GM19023 (cell line): ENCODE measurements around the gene PRSS21.

ENCODE experiments used
- ATAC-seq: cut with Tn5 transposase; IDR thresholded peaks from one replicate; pipeline ENCODE4 v1.9.1; 2021; ENCODE audit warnings: mild to moderate bottlenecking, moderate library complexity; ENCODE audit not compliant: unreplicated experiment

The PRSS21 gene

DNA sequence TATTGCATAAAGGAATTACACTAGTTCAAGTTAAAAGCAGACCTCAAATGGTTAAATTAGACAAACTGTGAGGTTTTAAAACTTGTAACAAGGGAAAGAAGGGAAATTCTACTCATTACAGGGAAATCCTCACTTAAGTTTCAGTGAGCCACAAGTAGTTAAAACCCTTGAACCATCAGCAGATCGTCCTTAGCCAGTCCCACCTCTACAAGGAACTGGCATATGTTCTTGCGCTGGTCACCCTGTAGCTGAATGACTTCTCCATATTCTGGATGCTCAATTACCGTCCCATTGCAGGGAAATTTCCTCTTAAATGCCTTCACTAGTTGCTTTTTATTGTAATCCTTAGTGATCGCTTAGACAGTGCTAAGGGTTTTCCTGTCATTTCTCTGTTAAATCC lies 5.5 kb downstream of the PRSS21 start:
- ATAC-seq = no peak

DNA sequence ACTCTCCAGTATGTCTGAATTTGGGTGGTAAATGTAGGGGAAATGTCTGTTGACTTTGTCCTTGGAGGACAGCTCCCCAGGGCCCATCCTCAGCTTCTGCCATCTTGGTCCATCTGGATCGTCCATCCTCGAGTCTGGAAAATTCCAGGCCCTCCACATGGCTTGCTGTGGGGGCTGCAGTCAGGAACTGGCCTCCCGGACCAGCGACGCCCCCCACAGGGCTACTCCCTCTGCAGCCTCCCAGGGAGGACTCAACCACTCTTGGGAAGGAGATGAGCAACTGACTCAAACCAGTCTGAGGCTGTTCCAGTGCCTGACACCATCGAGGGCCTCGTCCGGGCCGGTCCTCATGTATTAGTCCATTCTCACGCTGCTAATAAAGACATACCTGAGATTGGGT lies 7.6 kb downstream of the PRSS21 start:
- no peak for ATAC-seq

DNA sequence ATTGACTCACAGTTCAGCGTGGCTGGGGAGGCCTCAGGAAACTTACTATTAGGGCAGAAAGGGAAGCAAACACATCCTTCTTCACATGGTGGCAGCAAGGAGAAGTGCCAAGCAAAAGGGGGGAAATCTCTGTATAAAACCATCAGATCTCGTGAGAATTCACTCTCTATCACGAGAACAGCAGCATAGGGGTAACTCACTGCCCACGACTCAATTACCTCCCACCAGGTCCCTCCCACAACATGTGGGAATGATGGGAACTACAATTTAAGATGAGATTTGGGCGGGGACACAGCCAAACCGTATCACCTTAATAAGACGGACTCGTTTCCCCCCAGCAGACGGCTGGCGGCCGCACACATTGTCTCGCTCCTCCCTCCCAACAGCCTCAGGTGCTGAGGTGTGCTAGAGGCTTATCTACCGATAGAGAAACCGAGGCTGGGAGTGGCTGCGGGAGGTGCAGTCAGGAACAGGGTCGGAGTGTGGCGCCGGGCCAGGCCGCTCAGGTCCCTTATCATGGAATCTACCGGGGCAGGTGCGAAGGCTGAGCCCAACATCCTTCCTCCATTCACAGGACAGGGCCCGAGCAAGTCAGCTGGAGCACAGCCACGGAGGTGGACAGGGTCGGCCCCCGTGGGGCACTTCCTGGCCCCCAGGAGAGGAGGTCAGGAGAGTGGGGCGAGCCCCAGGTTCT lies 8.2 kb downstream of the PRSS21 start:
- no peak for ATAC-seq

DNA sequence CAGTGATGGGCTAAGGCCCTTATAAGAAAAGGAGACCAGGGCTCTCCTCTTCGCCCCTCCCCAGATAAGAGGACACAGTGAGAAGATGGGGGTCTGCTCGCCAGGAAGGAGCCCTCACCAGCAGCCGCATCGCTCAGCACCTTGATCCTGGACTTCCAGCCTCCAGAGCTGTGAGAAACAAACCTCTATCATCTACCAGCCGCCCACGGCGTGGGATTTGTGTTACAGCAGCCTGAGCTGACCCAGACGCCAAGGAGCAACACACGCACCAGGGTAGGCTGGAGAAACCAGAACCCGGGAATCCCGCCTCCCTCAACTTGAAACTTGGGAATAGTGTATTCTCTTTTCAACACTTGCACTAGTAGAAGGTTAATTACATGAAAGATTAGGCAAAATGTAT lies 8.9 kb downstream of the PRSS21 start:
- no peak for ATAC-seq

DNA sequence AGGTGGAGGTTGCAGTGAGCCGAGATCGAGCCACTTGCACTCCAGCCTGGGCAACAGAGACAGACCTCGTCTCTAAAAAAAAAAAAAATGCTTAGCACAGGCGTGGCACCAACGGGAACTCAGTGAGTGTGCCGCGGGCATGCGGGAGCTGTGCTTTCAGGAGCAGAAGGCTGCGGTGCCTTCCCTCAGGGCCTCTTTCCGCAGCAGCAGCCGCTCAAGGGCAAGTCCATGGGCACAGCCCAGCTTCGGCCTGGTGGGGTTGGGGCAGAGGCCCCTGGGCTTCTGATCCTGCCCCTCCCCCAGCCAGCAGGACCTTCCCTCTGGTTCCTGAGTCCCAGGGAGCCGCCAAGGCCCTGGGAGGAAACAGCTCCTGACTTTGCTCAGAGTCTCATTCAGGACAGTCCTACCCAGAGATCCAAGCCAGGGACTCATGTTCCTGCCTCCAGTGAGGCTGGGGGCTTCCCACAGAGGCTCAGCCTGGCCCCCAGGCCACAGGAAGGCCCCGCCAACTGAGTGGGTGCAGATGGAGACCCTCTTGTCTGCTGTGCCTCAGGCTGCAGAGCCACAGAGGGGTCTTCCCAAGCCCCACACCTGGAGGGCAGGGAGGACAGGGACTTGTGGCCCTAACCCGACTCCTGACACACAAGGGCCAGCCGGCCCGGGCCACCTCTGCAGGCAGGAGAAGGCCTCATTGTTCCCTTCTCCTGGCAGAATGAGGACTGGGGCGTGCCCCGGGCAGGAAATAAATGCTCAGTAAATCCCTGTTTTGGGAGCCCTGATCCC lies 9.7 kb downstream of the PRSS21 start:
- no peak for ATAC-seq

DNA sequence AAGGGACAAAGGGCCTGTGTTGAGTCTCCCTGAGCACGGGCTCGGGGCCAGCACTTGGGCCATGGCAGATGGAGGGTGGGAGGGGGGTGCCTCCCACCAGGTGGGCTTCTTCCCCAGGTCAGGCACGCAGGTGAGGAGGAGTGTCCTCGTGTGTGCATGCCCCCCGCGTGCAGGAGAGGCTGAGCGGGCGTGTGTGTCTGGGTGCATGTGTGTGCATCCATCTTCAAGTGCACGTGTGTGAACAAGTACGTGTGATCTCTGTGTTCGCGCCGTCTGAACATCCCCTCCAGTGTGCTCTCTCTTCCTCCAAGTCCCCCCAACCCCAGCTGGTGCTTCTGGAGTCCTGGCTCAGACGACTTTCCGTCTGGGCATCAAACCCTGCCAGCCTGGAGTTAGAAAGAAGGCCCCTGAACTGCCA lies 10.3 kb downstream of the PRSS21 start:
- ATAC-seq = no peak

DNA sequence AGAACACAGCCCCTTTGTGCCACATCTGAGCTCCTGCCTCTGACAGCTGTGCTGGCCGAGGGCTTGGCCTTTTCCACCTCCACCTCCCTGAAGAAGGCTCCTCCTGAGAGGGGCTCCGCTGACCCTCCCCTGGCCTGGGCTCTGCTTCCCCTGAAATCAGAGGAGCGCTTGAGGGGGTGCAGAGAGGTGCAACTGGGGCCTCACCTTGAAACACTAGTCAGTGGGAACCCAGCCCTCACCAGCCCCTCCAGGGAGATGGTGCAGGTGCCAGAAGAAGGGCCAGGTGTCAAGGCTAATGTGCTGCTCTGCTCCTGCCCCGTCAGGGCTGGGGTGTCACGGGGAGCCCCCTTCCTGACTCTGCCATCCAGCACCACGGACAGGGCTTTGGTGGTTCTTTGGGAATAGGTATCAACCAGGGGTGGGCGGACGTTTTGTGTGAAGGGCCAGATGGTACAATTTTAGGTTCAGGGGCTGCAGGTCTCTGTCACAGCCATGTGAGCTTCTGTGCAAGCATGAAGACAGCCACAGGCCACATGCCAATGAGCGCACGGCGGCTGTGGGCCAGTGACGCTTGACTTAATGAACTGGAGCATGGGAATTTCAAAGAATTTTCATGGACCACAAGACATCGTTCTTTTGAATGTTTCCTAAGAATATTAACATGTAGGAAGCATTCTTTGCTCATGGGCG lies 10.9 kb downstream of the PRSS21 start:
- ATAC-seq = no peak

DNA sequence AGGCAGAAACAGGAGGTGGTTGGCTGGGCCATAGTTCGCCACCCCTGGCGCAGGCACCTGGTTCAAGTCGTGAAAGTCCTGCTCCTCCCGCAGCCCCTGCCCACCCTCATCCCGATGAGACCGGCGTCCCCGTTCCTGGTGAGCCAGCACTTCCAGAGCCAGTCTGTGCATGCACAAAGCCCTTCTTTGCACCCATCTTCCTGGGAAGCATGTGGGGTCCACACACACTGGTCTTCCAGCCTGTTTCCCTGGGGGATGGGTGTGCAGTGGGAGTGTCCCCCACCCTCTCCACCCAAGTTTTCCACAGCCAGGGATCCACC lies 11.4 kb downstream of the PRSS21 start:
- no peak for ATAC-seq

DNA sequence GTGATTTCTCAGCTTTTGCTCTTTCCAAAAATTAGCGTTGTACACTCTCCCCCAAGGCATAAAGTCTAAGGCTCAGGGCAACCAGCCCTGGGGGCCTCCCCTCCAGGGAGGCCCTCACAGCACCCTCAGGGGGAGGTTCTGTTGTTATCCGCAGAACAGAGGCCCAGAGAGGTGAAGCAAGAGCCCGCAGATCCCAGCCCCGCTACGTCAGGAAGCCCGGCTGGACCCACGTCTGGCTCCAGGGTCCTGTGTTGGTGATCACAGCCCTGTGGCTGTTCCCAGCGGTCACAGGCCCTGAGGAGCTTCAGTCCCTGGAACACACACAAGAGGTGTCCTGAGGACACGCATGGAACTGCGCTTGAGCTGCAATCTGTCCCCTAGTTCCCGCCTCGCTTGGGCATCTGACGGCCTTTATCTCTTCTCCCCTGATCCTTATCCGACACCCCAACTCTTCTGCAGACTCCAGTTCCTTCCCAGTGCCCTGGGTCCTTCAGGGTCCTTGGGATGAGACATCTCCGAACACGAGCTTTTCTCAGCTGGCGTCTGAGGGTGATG lies 11.9 kb downstream of the PRSS21 start:
- ATAC-seq = no peak

DNA sequence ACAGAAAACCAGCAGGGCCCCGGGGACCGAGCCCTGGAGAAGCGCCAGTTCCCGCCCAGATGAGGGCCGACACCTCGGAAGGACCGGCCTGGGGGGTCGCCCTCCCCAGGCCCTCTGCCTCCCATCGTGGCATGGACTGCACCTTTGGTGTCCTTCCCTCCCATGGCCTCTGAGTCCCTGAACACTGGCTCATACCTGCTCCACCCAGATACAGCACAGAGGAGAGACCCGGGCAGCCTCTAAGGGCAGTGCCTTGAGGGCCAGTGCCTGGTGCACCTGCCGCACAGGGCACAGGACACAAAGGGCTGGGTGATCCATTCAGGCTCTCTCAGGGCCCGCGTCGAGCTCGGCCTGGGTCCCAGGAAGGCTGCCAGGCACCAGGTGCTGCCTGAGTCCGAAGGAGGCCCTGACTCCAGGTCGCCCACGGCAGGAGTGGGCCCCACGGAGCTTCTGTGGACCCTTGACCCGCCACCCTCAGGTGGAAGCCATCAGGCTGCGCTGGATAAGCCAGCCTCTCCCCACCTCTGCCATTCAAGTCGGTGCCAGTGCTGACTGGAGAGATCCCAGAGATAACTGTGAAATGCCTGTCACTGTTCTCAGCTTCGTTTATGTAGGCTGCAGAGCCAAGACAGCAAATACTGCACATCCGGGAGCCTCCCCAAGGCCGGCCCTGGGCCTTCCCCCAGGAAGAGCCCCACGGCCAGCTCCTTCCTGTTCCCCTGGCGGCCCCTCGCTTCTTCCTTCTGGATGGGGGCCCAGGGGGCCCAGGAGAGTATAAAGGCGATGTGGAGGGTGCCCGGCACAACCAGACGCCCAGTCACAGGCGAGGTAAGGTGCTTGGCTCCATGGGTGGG lies 12.7 kb downstream of the PRSS21 start, which contains the start of gene ZG16B:
Gene ZG16B (plus strand): TSS at position 803 of the 854 bp plus-strand sequence. CDS start 139 bp downstream, outside the sequence.
- no peak for ATAC-seq

DNA sequence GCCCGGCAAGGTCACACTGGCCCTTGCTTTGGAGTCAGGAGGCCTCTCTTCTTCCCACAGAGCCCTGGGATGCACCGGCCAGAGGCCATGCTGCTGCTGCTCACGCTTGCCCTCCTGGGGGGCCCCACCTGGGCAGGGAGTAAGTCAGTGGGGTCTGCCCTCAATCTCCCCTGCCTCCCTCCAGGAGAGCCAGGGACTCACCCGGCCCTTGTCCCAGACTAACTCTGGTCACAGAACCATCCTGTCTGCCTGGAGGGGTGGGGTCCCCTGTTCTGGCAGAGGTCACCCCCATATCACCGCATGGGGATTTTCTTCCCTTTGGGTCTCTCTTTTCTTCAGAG lies 13.3 kb downstream of the PRSS21 start:
- no peak for ATAC-seq

DNA sequence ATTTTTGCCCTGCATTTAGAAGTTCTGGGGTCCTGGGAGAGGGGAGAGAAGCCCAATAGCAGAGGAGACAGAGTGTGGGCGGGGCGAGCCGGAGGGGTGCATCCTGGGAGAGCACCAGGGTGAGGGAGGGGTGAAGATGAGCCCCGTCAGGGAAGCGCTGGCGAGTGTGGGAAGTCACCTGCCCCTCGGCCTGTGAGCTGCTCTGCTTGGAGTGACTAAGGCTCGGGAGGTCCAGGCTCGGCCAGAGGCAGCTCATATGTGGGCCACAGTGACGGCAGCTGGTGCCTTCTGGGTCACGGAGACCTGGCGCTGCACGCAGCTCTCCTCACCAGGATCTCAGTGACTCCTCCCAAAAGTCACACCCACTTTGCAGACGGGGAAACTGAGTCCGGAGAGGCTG lies 14.2 kb downstream of the PRSS21 start:
- no peak for ATAC-seq

DNA sequence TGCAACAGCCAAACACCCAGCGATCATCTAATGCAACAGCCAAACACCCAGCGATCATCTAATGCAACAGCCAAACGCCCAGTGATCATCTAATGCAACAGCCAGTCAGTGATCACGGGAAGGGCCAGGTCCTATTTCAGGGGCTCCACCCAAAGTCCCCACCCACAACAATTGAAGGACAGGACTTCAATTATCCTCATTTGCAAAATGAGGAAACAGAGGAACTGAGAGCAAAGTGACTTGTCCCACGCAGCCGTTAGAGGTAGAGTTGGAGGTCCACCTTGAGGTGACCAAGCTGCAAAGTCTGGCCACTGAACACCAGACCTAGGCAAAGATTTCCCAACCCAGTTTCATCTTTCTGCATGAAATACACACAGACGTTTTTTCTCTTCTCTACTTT lies 16.7 kb downstream of the PRSS21 start:
- no peak for ATAC-seq

DNA sequence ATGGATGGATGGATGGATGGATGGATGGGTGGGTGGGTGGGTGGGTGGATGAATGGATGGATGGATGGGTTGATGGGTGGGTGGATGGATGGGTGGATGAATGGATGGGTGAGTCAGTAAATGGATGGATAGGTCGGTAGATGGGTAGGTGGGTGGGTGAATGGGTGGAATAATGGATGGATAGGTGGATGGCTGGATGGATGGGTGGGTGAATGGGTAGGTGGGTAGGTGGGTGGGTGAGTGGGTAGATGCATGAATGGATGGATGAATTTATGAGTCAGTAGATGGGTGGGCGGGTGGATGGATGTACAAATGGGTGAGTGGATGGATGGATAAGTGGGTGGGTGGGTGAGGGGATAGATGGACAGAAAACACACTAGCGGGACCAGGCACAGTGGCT lies 17.9 kb downstream of the PRSS21 start:
- no peak for ATAC-seq

DNA sequence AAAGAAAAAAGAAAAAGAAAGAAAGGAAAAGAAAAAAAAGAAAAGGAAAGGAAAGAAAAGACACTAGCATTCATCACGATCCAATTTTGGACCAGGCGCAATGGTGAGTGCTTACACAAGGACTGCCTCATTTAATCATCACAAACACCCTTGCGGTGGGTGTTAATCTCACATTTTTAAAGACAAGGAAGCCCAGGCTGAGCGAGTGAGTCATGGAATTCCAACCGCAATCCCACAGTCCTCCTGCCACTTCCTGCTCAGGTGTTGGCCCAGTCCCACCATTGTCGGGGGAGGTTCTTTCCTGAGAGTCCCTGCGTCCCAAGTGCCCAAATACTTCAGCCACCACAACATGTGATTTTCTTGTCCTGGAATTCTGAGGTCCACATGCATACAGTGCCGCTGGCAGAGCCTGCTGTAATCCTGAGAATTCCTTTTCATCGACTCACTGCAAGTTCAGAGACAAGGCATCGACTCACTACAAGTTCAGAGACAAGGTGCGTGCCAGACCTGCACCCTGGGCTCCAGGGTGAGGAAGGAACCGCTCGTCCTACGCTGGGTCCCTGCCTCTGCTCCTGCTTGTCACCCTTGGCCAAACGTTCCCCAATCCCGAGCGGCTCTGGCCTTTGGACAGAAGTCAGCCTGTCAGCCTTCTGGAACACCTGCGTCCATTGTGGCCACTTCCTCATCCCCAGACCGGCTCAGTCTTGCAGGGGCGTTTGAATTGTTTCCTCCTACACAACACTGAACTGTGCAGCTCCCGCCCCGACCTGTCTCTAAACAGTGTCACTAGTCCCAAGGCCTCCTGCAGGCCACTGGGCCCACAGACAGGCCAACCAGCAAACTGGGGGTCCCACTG lies 18.8 kb downstream of the PRSS21 start:
- ATAC-seq = no peak

DNA sequence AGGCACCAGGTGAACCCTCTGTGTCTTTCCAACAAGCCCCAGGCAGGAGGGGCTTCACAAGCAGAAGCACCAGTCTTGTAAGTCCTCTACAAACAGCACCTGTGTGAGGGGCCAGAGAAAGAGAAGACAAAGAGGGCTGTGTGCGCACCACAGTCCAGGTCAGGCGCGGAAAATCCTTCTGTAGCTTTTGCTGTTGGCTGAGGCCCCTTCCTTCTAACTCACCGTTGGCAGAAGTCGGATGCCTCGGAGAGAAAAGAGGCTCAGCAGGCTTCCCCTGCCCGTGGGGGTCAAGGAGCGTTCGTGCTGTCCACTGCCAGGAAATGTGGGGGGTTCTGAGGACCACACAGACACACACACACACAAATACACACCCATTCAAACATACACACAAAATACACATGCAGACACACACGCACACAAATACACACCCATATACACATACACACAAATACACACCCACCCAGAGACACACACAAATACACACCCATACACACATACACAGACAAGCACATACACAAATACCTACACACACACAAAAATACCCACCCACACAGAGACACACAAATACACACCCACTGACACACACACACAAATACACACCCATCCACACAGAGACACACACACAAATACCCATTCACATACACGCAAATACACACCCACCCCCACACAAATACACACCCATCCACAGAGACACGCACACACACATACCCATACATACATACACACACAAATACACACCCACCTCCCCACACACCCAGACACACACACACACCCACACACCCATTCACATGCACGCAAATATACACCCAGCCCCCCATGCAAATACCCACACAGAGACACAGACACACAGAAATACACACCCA lies 19.8 kb downstream of the PRSS21 start:
- no peak for ATAC-seq

DNA sequence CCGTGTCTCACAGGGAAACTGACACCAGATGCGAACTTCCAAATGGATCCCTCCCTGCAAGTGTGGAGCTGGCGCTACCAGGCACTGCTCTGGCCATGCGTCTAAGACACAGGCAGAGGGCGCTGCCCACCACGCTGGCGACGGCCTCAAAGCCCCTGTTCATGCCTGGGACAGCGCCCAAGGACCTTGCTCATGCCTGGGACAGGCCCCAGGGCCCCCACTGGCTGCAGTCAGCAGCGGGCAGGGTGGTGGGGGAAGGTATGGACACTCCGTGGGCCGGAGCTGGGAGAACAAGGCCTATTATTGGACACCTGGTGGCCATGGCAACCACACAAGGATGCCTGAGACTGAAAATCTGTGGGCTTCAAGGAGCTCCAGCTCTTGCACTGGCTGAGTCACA lies 21.9 kb downstream of the PRSS21 start:
- ATAC-seq = no peak

DNA sequence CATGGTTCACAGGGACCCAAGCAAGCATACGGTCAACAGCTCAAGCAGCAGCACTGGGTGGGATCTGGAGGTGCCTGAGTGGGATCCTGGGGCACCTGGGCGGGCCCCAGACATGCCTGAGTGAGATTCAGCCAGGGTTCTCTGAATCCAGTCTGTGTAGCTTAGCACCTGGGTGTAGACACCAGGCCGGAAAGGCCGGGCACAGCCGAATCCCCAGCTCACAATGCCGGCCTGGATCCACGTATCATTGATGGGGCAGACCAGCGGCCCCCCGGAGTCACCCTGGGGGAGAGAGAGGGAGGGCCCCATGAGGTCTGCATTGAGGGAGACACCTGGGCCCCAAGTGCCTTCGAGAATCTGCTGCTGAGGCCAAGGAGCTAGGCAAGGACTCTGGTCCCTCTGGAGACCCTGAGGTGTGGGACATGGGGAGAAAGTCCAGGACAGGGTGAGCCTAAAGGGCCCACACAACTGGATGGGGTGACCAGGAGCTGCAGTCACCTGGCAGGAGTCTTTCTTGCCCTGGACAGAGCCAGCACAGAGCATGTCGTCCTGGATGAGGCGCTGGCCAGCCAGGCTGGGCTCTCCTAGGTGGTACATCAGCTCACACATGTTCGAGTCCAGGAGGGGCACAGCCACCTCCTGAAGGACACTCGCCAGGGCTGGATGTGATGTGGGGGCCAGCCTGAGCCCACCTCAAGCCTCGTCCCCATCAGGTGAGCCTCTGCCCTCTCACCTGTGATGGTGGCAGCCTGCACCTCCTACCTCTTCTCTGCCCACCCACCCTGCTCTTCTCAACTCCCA lies 22.8 kb downstream of the PRSS21 start:
- ATAC-seq = no peak
